Stimulated activated CD4-positive, alpha-beta T cell treated with anti-CD3 and anti-CD28 coated beads, Interleukin-2, amount 100 ng/mL, for 48 hours (primary cell): ENCODE measurements around the gene CAMTA1.
A peak's percentile ranks its signal among the peaks of the same experiment; 100 is the strongest.
"Not testable (repeated sequence)": the region's sequence is repeated elsewhere in the genome, so short reads cannot be mapped to it uniquely, and the experiment has no call there.

Source experiments
- DNase-seq, 2 donors: peaks; one replicate each; pipeline ENCODE4 v3.0.0-alpha.2; 2020

The CAMTA1 gene

DNA sequence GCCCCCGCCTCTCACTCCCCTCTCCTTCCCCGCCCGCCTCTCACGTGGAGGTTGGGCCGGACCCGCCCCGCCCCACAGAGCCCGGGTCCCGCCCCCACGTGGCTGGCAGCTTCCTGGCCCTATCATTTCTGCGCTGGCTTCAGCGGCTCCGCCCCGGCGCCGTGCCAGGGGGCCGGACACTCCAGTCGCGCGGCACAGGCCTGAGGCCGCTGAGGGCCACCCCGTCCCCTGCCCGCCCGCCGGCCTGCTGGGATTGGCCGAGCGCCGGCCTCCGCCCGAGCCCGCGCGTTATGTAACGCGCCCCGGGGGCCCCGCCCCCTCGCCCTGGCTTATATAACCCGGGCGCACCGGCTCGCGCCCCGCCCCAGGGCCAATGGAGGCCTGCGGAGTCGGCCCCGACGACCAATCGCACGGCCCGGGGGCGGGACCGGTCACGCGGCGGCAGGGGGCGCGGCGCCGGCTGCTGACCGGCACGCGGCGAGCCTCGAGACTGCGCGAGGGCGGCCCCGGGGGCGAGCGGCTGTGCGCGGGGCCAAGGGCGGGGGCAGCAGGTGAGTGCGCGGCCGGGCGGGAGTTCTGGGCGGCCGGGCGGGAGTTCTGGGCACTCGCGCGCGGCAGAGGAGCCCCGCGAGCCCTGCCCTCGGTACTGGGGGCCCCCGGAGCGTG lies 998.7 kb downstream of the CAMTA1 start, which contains the start of gene PER3:
Gene PER3 (plus strand): TSS at position 466 of the 666 bp plus-strand sequence. CDS start 587 bp downstream, outside the sequence.
- DNase-seq: peak; percentile 83 to 86

DNA sequence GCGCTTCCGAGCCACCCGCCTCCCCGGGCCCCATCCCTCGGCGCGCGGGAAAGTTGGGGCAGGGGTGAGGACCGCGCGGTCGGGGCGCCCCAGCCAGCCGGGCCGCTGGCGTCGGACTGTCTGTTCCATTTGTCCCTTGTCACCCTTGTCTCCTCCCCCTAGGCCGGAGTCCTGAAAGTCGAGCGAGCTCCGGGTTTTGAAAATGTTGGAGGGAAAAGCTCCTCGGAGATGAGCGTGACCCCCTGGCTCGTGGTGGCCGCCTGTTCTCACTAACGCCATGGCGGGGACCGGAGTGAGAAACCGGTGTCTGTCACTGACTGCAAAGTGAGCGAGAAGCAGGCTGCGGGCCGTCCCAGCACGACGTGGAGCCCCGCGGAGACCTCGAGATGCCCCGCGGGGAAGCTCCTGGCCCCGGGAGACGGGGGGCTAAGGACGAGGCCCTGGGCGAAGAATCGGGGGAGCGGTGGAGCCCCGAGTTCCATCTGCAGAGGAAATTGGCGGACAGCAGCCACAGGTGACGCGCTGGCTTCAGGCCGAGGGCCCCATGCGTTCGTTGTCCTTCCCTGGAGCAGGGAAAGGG lies 999.3 kb downstream of the CAMTA1 start:
- no peak for DNase-seq

DNA sequence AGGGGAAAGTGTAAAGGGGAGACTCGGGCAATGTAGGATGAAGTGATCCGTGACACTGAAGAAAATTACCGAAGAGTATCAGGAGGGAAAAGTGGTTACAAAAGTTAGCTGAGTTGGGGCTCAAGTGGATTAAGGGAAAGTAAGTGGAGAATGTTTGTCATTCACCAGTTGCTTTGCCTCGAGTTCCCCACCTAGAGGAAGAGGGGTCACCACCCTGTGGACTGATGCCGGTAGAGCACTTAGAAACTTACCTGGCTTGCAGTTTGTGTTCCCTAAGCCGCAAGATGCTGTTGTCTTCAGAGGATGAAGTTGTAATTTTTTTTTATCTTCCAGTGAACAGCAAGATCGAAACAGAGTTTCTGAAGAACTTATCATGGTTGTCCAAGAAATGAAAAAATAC lies 999.9 kb downstream of the CAMTA1 start:
- no peak for DNase-seq

DNA sequence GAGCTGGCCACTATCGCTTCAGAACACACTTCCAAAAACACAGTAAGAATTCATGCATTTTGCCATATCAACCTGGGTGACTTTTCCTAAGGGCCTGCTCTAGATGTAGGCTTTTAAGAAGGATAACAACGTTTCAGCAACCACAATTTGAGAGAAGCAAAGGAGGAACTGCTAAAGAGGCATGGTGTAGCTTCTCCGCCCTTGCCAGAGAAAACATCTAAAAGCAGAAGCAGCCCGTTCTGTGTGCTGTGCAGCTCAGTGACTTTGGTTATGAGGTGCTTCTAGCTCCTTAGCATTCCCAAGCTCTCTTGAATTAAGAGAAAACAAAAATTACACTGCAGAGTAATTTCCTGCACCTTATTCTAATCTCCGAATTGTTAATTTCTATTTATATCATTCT lies 1001.5 kb downstream of the CAMTA1 start:
- DNase-seq: no peak

DNA sequence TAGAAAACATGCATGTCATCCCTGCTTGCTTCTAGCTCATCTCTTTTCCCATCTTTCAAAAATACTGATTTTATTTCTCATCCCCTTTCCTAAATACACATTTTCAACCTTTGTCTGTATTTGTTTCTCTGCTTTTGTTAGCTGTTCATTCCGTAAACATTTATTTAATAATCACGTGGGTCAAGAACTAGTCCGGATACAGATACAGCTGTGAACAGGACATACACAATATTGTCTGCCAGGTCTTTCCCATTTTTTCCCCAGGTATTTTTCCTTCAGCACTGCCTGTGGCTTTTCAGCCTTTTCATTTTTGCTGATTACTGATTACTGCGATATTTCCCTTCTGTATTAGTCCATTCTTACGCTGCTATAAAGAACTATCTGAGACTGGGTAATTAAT lies 1004.6 kb downstream of the CAMTA1 start:
- DNase-seq: no peak

DNA sequence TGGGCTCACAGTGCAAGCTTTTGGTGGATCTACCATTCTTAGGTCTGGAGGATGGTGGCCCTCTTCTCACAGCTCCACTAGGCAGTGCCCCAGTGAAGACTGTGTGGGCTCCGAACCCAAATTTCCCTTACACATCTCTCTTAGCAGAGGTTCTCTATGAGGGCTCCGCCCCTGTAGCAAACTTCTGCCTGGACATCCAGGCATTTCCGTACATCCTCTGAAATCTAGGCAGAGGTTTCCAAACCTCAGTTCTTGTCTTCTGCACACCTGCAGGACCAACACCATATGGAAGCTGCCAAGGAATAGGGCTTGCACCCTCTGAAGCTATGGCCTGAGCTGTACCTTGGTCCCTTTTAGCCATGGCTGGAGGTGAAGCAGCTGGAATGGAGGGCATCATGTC lies 1005.8 kb downstream of the CAMTA1 start:
- not testable (repeated sequence) for DNase-seq

DNA sequence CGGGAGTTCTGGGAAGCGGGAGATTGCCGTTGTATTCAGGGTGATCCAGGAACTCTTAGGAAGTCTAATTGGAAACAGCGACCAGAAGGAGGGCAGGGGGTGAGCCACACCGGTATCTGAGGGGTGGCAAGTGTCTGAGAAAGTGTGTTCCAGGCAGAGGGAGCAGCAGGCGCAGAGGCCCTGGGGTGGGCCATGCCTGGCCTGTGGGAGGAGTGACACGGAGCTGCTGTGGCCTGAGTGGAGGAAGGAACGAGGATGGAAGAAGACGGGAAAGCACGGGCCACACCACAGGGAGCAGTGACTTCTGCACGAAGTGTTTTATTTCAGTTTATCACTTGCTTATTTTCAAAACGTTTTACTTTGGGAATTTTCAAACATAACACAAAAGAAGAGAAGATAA lies 1010.2 kb downstream of the CAMTA1 start:
- DNase-seq: no peak

DNA sequence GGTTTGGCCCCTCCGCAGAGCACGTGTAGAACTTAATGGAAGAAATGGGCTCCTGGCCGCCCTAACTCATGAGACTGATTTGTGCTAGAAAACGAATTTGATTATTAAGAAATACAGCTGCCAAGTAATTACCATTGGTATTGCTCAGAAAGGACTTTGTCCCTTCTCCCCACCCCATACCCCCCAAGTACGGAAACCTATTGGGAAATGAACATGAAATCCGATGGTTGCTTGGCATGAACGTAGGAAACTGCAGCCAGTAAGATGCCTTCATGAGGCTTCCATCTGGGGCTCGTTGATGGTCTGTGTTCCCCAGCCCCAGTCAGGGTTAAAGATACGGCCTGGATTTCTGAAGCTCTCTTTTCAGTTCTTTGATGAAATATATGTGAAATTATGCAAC lies 1020.2 kb downstream of the CAMTA1 start:
- DNase-seq: no peak

DNA sequence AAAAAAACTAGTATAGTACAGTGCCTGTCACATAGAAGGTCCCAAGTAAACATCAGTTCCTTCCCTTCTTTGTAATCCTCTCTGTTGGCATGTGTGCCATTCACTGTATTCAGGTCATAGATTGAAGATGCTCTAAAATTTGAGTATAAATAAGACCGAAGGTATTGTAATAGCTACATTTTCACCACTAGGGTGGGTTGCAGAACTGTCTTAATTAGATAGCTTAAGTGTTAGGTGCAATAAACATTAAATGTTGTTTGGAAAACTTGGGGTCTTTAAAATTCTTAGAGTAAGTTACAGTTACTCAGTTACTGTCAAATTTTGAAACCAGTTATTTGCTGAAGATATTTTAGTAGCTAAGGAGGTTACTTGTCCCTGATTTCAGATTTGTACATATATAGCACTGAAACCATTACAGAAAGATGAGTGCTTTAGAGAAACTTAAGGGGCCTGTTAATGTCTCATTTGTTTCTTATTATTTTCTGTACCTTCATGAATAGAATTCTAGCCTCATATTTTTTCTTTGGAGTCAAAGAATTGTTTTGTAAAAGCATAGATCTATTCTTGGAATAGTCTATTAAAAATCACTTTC lies 1023.1 kb downstream of the CAMTA1 start:
- no peak for DNase-seq

DNA sequence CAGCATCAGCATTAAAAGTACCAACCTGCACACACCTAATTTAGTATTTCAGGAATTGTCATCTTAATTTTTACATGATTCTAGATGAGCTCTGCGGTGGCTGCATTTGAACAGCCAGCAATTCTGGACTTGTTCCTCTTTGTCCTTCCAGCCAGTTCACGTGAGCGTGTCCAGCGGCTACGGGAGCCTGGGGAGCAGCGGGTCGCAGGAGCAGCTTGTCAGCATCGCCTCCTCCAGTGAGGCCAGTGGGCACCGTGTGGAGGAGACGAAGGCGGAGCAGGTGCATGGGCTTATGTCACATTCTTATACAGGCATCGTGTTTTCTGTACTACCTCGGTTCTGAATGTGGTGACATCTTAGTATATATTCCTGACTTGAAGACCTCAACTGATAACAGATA lies 1024.5 kb downstream of the CAMTA1 start:
- no peak for DNase-seq

DNA sequence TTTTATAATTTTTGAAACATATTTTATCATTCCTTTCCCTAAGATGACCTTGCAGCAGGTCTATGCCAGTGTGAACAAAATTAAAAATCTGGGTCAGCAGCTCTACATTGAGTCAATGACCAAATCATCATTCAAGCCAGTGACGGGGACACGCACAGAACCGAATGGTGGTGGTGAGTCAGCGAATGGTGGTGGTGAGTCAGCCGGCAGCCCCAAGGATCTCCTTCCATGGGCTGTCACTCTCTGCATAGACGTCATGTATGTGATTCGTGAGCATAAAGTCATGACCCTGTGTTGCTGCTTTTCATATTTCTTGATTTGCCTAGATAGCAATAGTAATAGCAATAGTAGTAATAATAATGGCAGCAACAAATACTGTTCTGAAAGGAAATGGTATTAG lies 1025.1 kb downstream of the CAMTA1 start:
- peak; percentile 26 to 27 for DNase-seq

DNA sequence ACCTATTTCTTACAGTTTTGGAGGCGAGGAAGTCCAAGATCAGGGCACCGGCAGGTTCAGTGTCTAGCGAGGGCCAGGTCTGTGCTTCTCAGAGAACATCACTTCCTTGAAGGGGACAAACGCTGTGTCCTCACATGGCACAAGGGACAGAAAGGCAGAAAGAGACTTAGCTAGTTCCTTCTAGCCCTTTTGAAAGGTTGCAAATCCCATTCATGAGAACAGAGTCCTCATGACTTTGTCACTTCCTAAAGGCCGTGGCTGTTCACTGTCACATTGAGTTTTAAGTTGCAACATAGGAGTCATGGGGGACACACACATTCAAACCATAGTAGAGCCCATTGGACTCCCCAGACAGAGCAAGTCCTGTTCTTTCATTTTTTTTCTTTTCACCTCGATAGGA lies 1026.2 kb downstream of the CAMTA1 start:
- no peak for DNase-seq

DNA sequence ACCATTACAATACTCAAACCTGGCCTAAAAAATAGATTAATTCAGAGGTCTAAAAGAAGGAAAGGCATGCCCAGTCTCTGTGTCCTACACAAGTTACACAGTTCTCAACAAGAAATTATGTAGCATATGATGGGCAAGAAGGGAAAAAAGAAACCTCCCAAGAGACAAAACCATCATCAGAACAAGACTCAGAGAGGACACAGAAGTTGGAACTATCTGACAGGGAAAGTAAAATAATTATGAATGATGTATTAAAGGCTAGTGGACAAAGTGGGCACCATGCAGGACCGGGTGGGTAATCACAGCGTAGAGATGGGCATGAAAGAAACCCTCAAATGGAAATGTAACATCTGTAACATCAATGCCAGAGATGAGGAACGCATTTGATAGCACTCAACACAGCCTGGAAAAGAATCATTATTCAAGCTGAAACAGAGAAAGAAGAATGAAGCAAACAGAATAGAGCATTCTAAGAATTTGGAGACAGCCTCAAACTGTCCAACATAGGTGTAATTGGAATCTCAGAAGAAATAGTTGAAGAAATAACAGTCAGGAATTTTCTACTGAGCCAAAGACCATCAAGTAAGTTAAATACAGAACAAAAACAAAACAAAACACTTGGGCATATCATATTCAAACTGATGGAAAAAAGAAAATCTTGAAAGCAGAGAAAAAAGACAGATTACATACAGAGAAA lies 1028.6 kb downstream of the CAMTA1 start:
- DNase-seq: no peak
